Neural progenitor cell (in vitro differentiated cells): ENCODE measurements around the gene MSMO1.

Source experiments
- EZH2 ChIP-seq: fragments of 200-600 bp; sonication (generic); IDR thresholded peaks from 2 replicates; pipeline ENCODE4 v1.6.1; 2017; ENCODE audit warnings: antibody characterized with exemption, mild to moderate bottlenecking, moderate library complexity
- TF ChIP-seq, protein P1 (sequence below): fragments of 200-600 bp; sonication (generic); IDR thresholded peaks from 2 replicates; pipeline ENCODE4 v1.5.1; 2017; ENCODE audit warnings: antibody characterized with exemption, mild to moderate bottlenecking

DNA sequence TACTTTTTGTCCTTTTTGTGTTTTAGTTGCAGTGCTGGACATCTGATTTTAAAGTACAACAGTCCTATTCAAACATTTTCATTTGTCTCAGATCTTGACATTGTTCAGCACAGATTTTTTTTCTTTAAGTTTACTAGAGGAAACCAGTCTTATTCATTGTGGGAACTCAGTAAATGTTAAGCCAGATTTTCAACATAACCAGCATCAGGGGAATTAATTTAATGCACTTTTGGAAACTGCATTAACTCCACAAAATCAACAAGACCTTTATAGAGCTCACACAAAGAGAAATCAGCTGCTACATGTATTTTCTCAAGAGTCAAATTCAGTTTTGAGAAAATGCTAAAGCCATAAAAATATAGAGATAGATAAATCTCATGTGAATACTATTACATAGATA, 61.3 kb downstream of the MSMO1 start:
- TF ChIP-seq, protein P1, sequence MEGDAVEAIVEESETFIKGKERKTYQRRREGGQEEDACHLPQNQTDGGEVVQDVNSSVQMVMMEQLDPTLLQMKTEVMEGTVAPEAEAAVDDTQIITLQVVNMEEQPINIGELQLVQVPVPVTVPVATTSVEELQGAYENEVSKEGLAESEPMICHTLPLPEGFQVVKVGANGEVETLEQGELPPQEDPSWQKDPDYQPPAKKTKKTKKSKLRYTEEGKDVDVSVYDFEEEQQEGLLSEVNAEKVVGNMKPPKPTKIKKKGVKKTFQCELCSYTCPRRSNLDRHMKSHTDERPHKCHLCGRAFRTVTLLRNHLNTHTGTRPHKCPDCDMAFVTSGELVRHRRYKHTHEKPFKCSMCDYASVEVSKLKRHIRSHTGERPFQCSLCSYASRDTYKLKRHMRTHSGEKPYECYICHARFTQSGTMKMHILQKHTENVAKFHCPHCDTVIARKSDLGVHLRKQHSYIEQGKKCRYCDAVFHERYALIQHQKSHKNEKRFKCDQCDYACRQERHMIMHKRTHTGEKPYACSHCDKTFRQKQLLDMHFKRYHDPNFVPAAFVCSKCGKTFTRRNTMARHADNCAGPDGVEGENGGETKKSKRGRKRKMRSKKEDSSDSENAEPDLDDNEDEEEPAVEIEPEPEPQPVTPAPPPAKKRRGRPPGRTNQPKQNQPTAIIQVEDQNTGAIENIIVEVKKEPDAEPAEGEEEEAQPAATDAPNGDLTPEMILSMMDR: no peak
- TF ChIP-seq EZH2: no peak
